HCT116 (cell line): ENCODE measurements around the gene MARCHF2. TPM values are rescaled to one million over a fixed set of nuclear protein-coding genes. Genes with fewer than 3 reads are reported as not detected.

Source experiments
- ATAC-seq: fragments of 200-7000 bp; cut with Tn5 transposase; 2 replicates; pipeline ENCODE4 v1.9.1; 2020; ENCODE audit warnings: mild to moderate bottlenecking, moderate library complexity
- BruUV-seq: library from RNA; stranded (reverse); fragments of 400-500 nt; replicated peaks from 2 replicates; lab custom pipeline; 2021; lab: Mats Ljungman, UMichigan
- CTCF ChIA-PET: fragments of 300-600 bp; sonication (Branson Sonifier 250); formaldehyde crosslinking; loops from one replicate; lab custom pipeline; 2021; ENCODE audit warnings: antibody characterized with exemption; lab: Charles Lee
- POLR2A ChIA-PET: fragments of 300-600, 350-600 bp; sonication (Branson Sonifier 250); formaldehyde crosslinking; loops from one replicate; lab custom pipeline; 2021; ENCODE audit warnings: antibody characterized with exemption; lab: Charles Lee
- RAD21 ChIA-PET, 2 experiments: fragments of 300-600 bp; sonication (Branson Sonifier 250); formaldehyde crosslinking; loops; one replicate each; lab custom pipeline; 2023; ENCODE audit warnings: low total read pairs in 2 of 2; ENCODE audit not compliant: uncharacterized antibody in 2 of 2, unreplicated experiment in 2 of 2, low non-redundant PET in 1 of 2; lab: Charles Lee
- DNase-seq: peaks from one replicate; pipeline ENCODE4 v3.0.0-alpha.2; 2010; ENCODE audit warnings: low read depth, low spot score
- H2AFZ ChIP-seq: fragments of 200-600 bp; shearing (Covaris generic), sonication (generic); 2 replicates; pipeline ENCODE4 v1.6.1; 2017; ENCODE audit warnings: low read depth, mixed run types, mixed read lengths, antibody characterized with exemption, low read length; ENCODE audit not compliant: poor library complexity, severe bottlenecking
- H3K27ac ChIP-seq: 2 replicates; pipeline ENCODE4 v1.5.1; 2012; ENCODE audit warnings: low read depth, low read length
- H3K27me3 ChIP-seq: fragments of 200-600 bp; sonication (generic); 2 replicates; pipeline ENCODE4 v1.6.1; 2016; ENCODE audit warnings: mixed run types, low read length, mixed read lengths; ENCODE audit not compliant: insufficient read depth
- H3K36me3 ChIP-seq, 2 experiments: fragments of 200-500 bp in 1 of 2; fragments of 200-600 bp in 1 of 2; sonication (Bioruptor generic) in 1 of 2; sonication (generic) in 1 of 2; 2 replicates each; pipeline versions ENCODE4 v1.5.1 to v1.6.1; 2014 to 2016; ENCODE audit warnings: low read length in 2 of 2, inconsistent platforms in 1 of 2, mixed read lengths in 1 of 2, mixed run types in 1 of 2; ENCODE audit not compliant: insufficient read depth in 2 of 2, control insufficient read depth in 1 of 2
- H3K4me1 ChIP-seq, 2 experiments: fragments of 200-600 bp in 1 of 2; sonication (generic) in 1 of 2; 2 replicates each; pipeline versions ENCODE4 v1.5.1 to v1.6.1; 2012 to 2017; ENCODE audit warnings: low read length in 2 of 2, inconsistent platforms in 1 of 2, mild to moderate bottlenecking in 1 of 2, mixed read lengths in 1 of 2, mixed run types in 1 of 2, moderate library complexity in 1 of 2; ENCODE audit not compliant: insufficient read depth in 2 of 2, control insufficient read depth in 1 of 2
- H3K4me2 ChIP-seq: fragments of 200-600 bp; sonication (generic); 2 replicates; pipeline ENCODE4 v1.6.1; 2017; ENCODE audit warnings: mixed run types, low read length, mixed read lengths
- H3K4me3 ChIP-seq, 2 experiments: fragments of 200-600 bp in 1 of 2; sonication (generic) in 1 of 2; replicated peaks in 1 of 2; 2 replicates each; pipeline ENCODE4 v1.5.1; 2011 to 2016; ENCODE audit warnings: low read length in 2 of 2, control low read depth in 1 of 2, low read depth in 1 of 2, mild to moderate bottlenecking in 1 of 2, mixed read lengths in 1 of 2, mixed run types in 1 of 2
- H3K79me2 ChIP-seq: fragments of 200-600 bp; sonication (generic); 2 replicates; pipeline ENCODE4 v1.6.1; 2017; ENCODE audit warnings: mild to moderate bottlenecking, mixed run types, low read length, moderate library complexity, mixed read lengths; ENCODE audit not compliant: insufficient read depth
- H3K9ac ChIP-seq: fragments of 200-600 bp; sonication (generic); 2 replicates; pipeline ENCODE4 v1.6.1; 2016; ENCODE audit warnings: low read length, mixed read lengths
- H3K9me2 ChIP-seq: fragments of 200-600 bp; sonication (generic), shearing (Covaris generic); 2 replicates; pipeline ENCODE4 v1.6.1; 2017; ENCODE audit warnings: mixed run types, mild to moderate bottlenecking, moderate library complexity; ENCODE audit not compliant: insufficient read depth
- H3K9me3 ChIP-seq, 2 experiments: fragments of 200-500 bp in 1 of 2; fragments of 200-600 bp in 1 of 2; sonication (Bioruptor generic) in 1 of 2; sonication (generic) in 1 of 2; 2 replicates each; pipeline ENCODE4 v1.6.1; 2014 to 2017; ENCODE audit warnings: low read length in 2 of 2, mixed read lengths in 2 of 2, inconsistent platforms in 1 of 2, low read depth in 1 of 2, mild to moderate bottlenecking in 1 of 2, mixed run types in 1 of 2, moderate library complexity in 1 of 2; ENCODE audit not compliant: control insufficient read depth in 1 of 2, insufficient read depth in 1 of 2
- H4K20me1 ChIP-seq: fragments of 200-600 bp; sonication (generic), shearing (Covaris generic); 2 replicates; pipeline ENCODE4 v1.6.1; 2017; ENCODE audit warnings: mixed run types, mild to moderate bottlenecking, moderate library complexity; ENCODE audit not compliant: insufficient read depth
- ATF3 ChIP-seq: IDR thresholded peaks from 2 replicates; pipeline ENCODE4 v1.6.1; 2012
- CEBPB ChIP-seq: IDR thresholded peaks from 2 replicates; pipeline ENCODE4 v1.6.1; 2012; ENCODE audit warnings: low read depth
- CTCF ChIP-seq, 3 experiments: fragments of 200-600 bp in 1 of 3; sonication (generic) in 1 of 3; IDR thresholded peaks in 2 of 3; conservative IDR thresholded peaks in 1 of 3; 2 replicates each; pipeline ENCODE4 v1.5.1; 2012 to 2017; ENCODE audit warnings: low read depth in 2 of 3, low read length in 2 of 3, antibody characterized with exemption in 1 of 3, borderline replicate concordance in 1 of 3, control low read depth in 1 of 3, mild to moderate bottlenecking in 1 of 3, mixed read lengths in 1 of 3, mixed run types in 1 of 3, moderate library complexity in 1 of 3; ENCODE audit not compliant: insufficient read depth in 1 of 3
- ELF1 ChIP-seq: IDR thresholded peaks from 2 replicates; pipeline ENCODE4 v1.6.1; 2012; ENCODE audit warnings: low read depth, borderline replicate concordance
- EZH2phosphoT487 ChIP-seq: fragments of 200-600 bp; IDR thresholded peaks from 2 replicates; pipeline ENCODE4 v1.6.1; 2018; ENCODE audit warnings: antibody characterized with exemption, borderline replicate concordance
- MAX ChIP-seq: IDR thresholded peaks from 2 replicates; pipeline ENCODE4 v1.6.1; 2012
- POLR2A ChIP-seq: IDR thresholded peaks from 2 replicates; pipeline ENCODE4 v1.7.0; 2011; ENCODE audit warnings: borderline replicate concordance; ENCODE audit not compliant: insufficient read depth, insufficient read length; ENCODE audit errors: extremely low read depth
- RAD21 ChIP-seq: IDR thresholded peaks from 2 replicates; pipeline ENCODE4 v1.6.1; 2012; ENCODE audit warnings: low read depth, mild to moderate bottlenecking
- SIN3A ChIP-seq: IDR thresholded peaks from 2 replicates; pipeline ENCODE4 v1.6.1; 2012; ENCODE audit warnings: low read depth
- TCF7L2 ChIP-seq: IDR thresholded peaks from 2 replicates; pipeline ENCODE4 v1.7.0; 2011; ENCODE audit warnings: borderline replicate concordance, inconsistent platforms; ENCODE audit not compliant: insufficient read depth, insufficient read length; ENCODE audit errors: extremely low read depth
- YY1 ChIP-seq: IDR thresholded peaks from 2 replicates; pipeline ENCODE4 v1.6.1; 2011; ENCODE audit warnings: low read length, low read depth, moderate library complexity, mild to moderate bottlenecking; ENCODE audit not compliant: insufficient replicate concordance; ENCODE audit errors: extremely low read depth
- ZBTB33 ChIP-seq: IDR thresholded peaks from 2 replicates; pipeline ENCODE4 v1.6.1; 2011; ENCODE audit warnings: mild to moderate bottlenecking, low read length, moderate library complexity; ENCODE audit not compliant: insufficient replicate concordance; ENCODE audit errors: extremely low read depth
- ZNF274 ChIP-seq: fragments of 200-500 bp; sonication (Bioruptor generic); IDR thresholded peaks from 2 replicates; pipeline ENCODE4 v1.6.1; 2014; ENCODE audit warnings: mild to moderate bottlenecking, low read depth, low read length, inconsistent platforms
- intact Hi-C: fragments of 100-400 bp; cut with micrococcal nuclease; formaldehyde crosslinking; loops from 2 replicates; pipeline ENCODE4 v1.10.0; 2022
- total RNA-seq: library from RNA; stranded (reverse); gene quantifications from one replicate; pipeline ENCODE4 v1.2.1, GENCODE V29; 2021; ENCODE audit not compliant: unreplicated experiment

MARCHF2 gene
- total RNA-seq, 1 experiment from 2014 or later, result 22.5 TPM

- no peak for TF ChIP-seq TCF7L2
Measured at GRCh38 chr19:8412783-8413628, at the start of gene MARCHF2 (continued).

- peak; percentile 67 for ATAC-seq
- H3K9me3 ChIP-seq, result no peaks in the 10 kb centered on the region
- H3K4me3 ChIP-seq, result peak within 1 kb of the TSS; percentile 68 to 83
- BruUV-seq, result TSS peak; percentile 76
- H3K27me3 ChIP-seq, result no peaks in the 10 kb centered on the region
- CTCF ChIA-PET, result interaction anchor here (0.5 to 3.3 kb wide), 2 partner anchors 10 to 217 kb away, joined by 4 to 20 read pairs; no protein-coding TSS in a partner anchor
- H3K27ac ChIP-seq, result peak within 1 kb of the TSS; percentile 90
- no peaks in the 10 kb centered on the region for H3K79me2 ChIP-seq
- RAD21 ChIA-PET, result no interaction called here
- H3K4me2 ChIP-seq, result peak within 1 kb of the TSS; percentile 100
- no peaks in the 10 kb centered on the region for H3K9me2 ChIP-seq
- peaks cover 54 to 84% of the 10 kb centered on the region in 2 experiments for H3K4me1 ChIP-seq
- peak; percentile 63 for DNase-seq
- no peaks in the 10 kb centered on the region for H4K20me1 ChIP-seq
- H2AFZ ChIP-seq, result no peak within 1 kb of the TSS
- H3K9ac ChIP-seq, result peak within 1 kb of the TSS; percentile 72
- intact Hi-C loops, result no loop called here
- H3K36me3 ChIP-seq, result no peaks in the 10 kb centered on the region; a peak in 1 of 4 replicates
- POLR2A ChIA-PET, result interaction anchor here (0.6 to 2.3 kb wide), 12 partner anchors 9 to 220 kb away, joined by 3 to 20 read pairs (median 4); partner anchors contain the start of genes HNRNPM, RAB11B and ZNF414
- TF ChIP-seq POLR2A, result peak; percentile 92
- no peak for TF ChIP-seq ZBTB33
- no peak for TF ChIP-seq RAD21
- no peak for TF ChIP-seq YY1
- TF ChIP-seq ZNF274, result no peak
- TF ChIP-seq ELF1, result no peak
- no peak for TF ChIP-seq CEBPB
- TF ChIP-seq MAX, result peak; percentile 33; the same call in 1 of the 2 replicates
- no peak for TF ChIP-seq EZH2phosphoT487
- peak in 2 of 3 experiments; percentile 30 to 38; a peak in 2 of 6 replicates for TF ChIP-seq CTCF (IDR thresholded peaks at IDR 0.05 in 2 of 3, conservative IDR thresholded peaks at IDR 0.05 in 1 of 3; ENCODE audit: borderline replicate concordance in 1 of 3, insufficient read depth in 1 of 3, low read depth in 2 of 3, low read length in 2 of 3)
- peak; percentile 87 for TF ChIP-seq SIN3A
- no peak for TF ChIP-seq ATF3
- peak; percentile 4 for TF ChIP-seq TCF7L2
Measured at GRCh38 chr19:8363803-8364771, 49.0 kb upstream of the MARCHF2 start, which contains the start of gene ANGPTL4. TSS of gene ANGPTL4 (plus strand) at chr19:8364155. CDS start at chr19:8364322, 167 bp downstream.
